Right ventricle myocardium superior (tissue), 1 donor: ENCODE data around the gene LZIC. TPM values are rescaled to one million over a fixed set of nuclear protein-coding genes. Genes with fewer than 3 reads are reported as not detected.
"Not testable (repeated sequence)": the region's sequence is repeated elsewhere in the genome, so short reads cannot be mapped to it uniquely, and the experiment has no call there.

Experiments
- ATAC-seq: fragments of 200-7000 bp; cut with Tn5 transposase; one replicate; pipeline ENCODE4 v1.9.1; 2020; ENCODE audit warnings: mild to moderate bottlenecking; ENCODE audit not compliant: poor library complexity
- DNase-seq: peaks from one replicate; pipeline ENCODE4 v3.0.0-alpha.2; 2020
- intact Hi-C: fragments of 100-400 bp; cut with DNase I; formaldehyde crosslinking; loops from one replicate; pipeline ENCODE4 v1.11.2; 2022
- long read RNA-seq: library from polyadenylated mRNA; unstranded; transcript quantifications from one replicate; pipeline ENCODE4 v2.0.0, GENCODE V29; 2021
- total RNA-seq: library from RNA; stranded (reverse); fragmentation: NEBNext Ultra II Directional; extraction: Animal tissue kit (Norgen Biotek cat#: 25700); gene quantifications from one replicate; pipeline ENCODE4 v1.2.1, GENCODE V29; 2021
- donor health status: DM: no; HTN: yes; CAD: no; lungs with severe emphysema.

LZIC gene
- total RNA-seq = 33.2 TPM
- long read RNA-seq, transcript LZIC-202 (8 exons, 2,281 nt) = minor isoform, 7 of 30 reads
- long read RNA-seq, transcript LZIC-201 (8 exons, 945 nt) = major isoform, 11 of 30 reads
- long read RNA-seq, partial matches to known transcripts = 0 of 30 reads
- long read RNA-seq, other reads (novel, unspliced or antisense) = 10 of 30 reads

GRCh38 chr1:9942939-9943788, at the start of gene LZIC, which contains the start of gene NMNAT1:
TSS of gene LZIC (minus strand) at chr1:9943391. CDS start at chr1:9936619, 6,772 bp downstream.
TSS of gene NMNAT1 (plus strand) at chr1:9943475. CDS start at chr1:9972074, 28,599 bp downstream.
- intact Hi-C loops = no loop called here
- peak; percentile 97 for DNase-seq
- peak; percentile 99 for ATAC-seq

DNA sequence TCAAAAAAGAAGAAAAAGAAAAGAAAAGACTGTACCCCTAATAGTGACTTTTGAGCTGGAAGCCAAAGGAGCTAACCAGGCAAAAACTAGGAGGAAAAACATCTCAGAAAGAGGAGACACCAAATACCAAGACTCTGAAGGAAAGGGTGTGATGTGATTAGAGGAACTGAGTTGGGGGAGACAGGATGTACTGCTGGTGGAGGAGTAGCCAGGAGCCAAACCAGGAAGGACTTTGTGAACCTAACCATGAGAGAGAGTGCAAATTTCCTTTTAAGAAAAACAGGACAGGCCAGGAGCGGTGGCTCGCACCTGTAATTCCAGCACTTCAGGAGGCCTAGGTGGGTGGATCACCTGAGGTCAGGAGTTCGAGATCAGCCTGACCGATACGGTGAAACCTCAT, 49.7 kb upstream of the LZIC start:
- no peak for DNase-seq
- intact Hi-C loops = no loop called here
- ATAC-seq = peak; percentile 43

DNA sequence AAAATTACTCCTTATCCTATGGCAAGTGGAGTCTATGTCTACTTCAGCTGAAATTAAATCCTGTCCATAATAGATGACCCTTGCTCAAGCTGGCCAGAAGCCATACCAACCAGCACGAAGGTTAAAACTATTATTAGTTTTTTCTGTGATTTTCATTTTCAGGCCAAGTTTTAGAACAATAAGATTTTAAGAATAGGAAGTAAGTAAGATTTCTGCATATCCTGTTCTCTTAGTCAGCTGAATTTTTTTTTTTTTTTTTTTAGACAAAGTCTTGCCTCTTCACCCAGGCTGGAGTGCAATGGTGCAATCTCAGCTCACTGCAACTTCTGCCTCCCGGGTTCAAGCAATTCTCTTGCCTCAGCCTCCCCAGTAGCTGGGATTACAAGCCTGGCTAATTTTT, 47.8 kb upstream of the LZIC start:
- DNase-seq (no peak), ATAC-seq (peak; percentile 63)
- intact Hi-C loops = no loop called here

DNA sequence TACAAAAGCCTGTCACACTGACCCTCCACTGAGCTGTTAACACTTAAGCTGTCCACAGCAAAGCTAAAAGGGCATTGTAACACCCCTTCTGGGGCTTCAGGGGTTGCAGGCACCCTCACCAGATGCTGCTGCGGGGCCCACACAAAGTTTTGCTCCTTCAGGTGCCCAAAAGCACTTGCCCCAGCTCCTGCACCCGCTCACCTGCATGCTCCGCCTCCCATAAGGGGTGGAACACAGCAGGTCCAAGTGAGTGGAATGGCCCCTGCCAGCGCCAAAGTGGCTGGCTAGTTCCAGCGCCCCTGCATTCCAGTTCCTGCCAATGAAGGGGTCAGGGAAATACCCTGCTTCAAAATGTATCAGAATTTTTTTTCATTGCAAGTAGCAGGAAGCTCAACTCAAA, 46.6 kb upstream of the LZIC start:
- ATAC-seq (no peak), DNase-seq (no peak)
- intact Hi-C loops = no loop called here

DNA sequence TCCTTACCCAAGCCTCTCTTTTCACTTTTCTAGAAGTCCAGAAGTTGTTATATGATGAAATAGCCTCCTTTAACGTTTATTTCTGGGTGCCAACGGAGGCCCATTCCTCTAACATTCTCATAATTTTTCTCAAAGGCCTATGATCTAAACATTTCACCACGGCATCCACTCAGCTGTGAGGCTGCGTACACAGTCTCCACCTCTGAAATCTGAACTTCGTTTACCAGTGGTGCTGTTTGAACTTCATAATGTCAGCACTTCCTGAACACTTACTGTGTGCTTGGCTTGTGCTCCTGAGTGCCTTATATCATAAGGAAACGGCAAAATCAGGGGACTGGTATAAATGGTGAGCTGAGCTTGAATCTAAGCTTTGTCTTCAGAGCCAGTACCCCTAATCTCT, 41.8 kb upstream of the LZIC start:
- intact Hi-C loops = no loop called here
- no peak for ATAC-seq
- DNase-seq = no peak

GRCh38 chr1:9984253-9984652, 41.1 kb upstream of the LZIC start:
- DNase-seq = no peak
- intact Hi-C loops = no loop called here
- no peak for ATAC-seq

GRCh38 chr1:9960706-9961562, 17.7 kb upstream of the LZIC start:
- intact Hi-C loops = no loop called here
- DNase-seq (no peak), ATAC-seq (no peak)

- DNase-seq (no peak), ATAC-seq (no peak)
- intact Hi-C loops = no loop called here
These were observed 16.8 kb upstream of the LZIC start for GRCh38 chr1:9960011-9960410.

DNA sequence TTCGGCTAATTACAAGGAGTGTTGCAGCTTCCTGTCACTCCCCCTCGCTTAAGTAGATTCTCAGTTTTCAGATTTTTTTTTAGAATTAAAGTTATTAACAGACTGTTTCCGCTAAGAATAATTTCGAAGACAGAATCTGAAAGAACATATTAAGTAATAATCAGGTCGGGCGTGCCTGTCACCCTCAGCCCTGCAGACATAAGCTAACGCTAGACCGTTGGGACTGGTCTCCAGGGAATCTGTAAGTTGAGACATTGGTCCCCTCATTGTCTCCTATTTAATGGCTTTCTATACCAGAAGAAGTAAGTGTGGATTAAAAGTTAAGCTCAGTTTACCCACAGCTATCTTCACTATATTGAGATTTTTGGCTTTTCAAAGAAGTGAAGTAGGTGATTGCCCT, 14.5 kb upstream of the LZIC start:
- intact Hi-C loops = no loop called here
- no peak for ATAC-seq
- DNase-seq = no peak

- ATAC-seq (no peak), DNase-seq (no peak)
- intact Hi-C loops = loop anchor here (5.0 kb wide), 1 partner anchor 86 kb away; the partner anchor contains the start of gene UBE4B
These were observed 3.1 kb upstream of the LZIC start for GRCh38 chr1:9946315-9946714.

GRCh38 chr1:9942399-9942938, 722 bp downstream of the LZIC start:
- ATAC-seq (peak; percentile 44), DNase-seq (no peak)
- intact Hi-C loops = no loop called here

DNA sequence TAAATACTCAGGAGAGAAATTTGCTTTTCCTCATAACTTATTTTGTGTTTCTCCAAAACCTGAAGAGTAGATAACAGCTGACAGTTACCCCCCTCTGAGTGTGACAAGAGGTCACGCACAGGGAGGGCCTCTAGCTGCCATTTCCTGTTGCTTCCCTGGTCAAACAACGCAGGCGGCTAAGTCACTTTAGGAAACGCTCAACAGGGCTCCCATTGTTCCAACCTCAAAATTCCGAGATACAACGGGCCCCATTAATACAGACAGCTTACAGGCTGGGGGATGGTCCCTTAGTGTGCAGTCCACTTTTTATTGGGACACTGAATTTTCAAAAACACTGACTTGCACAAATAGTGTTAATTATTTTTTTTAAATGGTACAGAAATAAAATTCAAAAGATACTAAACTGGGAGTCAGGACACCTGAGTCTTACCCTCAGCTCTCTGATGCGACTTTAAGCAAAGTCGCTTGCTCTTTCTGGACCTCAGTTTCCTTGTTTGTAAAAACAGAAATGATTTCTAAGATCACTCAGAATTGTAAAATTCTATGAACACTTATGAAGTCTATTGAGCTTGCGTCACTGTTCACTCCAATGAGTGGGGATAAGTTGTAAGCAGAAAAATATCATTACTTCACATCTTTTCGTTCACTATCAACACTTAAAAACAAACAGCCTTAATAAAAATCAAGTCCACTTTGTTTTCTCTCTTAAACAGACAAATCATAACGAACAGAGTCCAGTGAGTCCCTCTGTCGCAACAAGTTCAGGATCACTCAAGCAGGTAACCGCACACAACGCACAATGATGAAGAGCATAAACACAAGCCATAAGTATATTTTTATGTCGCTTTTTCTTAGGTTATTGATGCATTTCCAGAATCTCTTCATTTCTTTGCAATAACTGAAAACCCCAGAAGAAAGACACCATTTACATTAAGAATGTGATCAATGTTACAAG, 13.5 kb downstream of the LZIC start:
- intact Hi-C loops = no loop called here
- ATAC-seq = no peak
- no peak for DNase-seq

DNA sequence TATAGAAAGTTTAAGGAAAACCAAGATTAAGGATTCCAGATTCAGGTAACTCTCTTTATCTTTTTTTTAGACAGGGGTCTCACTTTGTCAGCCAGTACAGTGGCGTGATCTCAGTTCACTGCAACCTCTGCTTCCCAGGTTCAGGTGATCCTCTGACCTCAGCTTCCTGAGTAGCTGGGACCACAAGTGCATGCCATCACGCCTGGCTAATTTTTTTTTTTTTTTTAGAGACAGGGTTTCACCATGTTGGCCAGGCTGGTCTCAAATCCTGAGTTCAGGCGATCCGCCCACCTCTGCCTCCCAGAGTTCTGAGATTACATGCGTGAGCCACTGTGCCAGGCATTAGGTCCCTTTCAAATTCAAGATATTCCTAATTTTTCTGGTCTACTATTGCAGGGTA, 15.9 kb downstream of the LZIC start:
- intact Hi-C loops = no loop called here
- DNase-seq (no peak), ATAC-seq (no peak)

DNA sequence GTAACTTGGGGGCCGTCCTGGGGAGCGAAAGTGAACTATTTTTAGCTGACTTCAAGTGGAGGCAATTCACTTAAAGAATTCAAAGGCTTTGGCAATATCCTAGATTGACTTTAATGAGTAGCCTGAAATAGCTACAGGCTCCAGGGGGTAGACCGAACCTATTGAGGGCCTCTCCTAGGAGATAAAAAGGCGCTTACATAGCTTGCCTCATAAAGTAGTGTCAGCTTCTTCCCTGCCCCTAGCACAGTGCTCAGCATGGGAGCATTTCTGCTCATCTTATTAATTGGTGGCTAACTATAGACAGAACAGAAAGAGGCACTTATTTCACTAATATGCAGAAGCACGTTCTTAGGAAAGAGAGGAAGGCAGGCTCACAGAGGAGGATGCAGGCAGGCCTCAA, 20.8 kb downstream of the LZIC start:
- DNase-seq (no peak), ATAC-seq (peak; percentile 85)
- intact Hi-C loops = no loop called here

GRCh38 chr1:9920606-9921005, 22.6 kb downstream of the LZIC start:
- DNase-seq (no peak), ATAC-seq (no peak)
- intact Hi-C loops = no loop called here

GRCh38 chr1:9917901-9918300, 25.3 kb downstream of the LZIC start:
- DNase-seq = no peak
- intact Hi-C loops = no loop called here
- ATAC-seq = no peak

- intact Hi-C loops, ATAC-seq, DNase-seq: not testable (repeated sequence)
These were observed 25.7 kb downstream of the LZIC start for GRCh38 chr1:9917495-9917894.

GRCh38 chr1:9916452-9916851, 26.7 kb downstream of the LZIC start:
- no peak for ATAC-seq
- DNase-seq = no peak
- intact Hi-C loops = no loop called here
